Kasumi-1 (cell line): ENCODE measurements around the gene CPT1C.
A peak's percentile ranks its signal among the peaks of the same experiment; 100 is the strongest.

Experiments used
- DNase-seq, 2 experiments: peaks; one replicate each; lab custom pipeline; 2025; lab: John Stamatoyannopoulos, UW

The CPT1C gene

DNA sequence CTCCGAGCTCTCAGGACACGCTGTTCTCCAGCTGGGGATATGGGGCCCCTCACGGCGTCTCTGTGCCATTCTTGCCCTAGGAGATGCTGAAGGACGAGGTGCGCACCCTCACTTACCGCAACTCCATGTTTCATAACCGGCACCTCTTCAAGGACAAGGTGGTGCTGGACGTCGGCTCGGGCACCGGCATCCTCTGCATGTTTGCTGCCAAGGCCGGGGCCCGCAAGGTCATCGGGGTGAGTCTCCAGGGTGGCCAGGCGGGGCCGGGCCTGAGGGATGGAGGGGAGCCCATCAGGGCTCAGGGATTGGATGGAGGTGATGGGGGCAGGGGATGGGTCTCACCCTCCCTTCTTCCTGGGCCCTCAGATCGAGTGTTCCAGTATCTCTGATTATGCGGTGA, 9.1 kb upstream of the CPT1C start:
- no peak for DNase-seq

DNA sequence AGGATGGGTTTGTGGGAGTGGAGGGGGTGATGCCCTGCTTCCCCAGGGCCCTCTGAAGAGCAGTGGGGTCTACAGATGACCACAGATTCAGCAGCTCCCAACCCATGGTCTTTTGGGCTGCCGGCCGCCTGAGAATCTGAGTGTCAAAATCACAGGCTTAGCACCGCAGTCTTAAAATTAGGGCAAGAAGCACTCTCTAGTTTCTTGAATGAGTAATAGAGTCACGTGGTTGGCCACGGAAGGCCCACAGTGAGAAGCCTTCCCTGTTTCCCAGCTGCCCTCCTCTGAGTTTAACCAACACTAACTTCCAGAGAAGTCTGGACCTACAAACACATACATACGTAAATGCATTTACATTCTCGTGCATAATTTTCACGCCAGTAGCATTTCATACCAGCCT, 8.6 kb upstream of the CPT1C start:
- no peak for DNase-seq

DNA sequence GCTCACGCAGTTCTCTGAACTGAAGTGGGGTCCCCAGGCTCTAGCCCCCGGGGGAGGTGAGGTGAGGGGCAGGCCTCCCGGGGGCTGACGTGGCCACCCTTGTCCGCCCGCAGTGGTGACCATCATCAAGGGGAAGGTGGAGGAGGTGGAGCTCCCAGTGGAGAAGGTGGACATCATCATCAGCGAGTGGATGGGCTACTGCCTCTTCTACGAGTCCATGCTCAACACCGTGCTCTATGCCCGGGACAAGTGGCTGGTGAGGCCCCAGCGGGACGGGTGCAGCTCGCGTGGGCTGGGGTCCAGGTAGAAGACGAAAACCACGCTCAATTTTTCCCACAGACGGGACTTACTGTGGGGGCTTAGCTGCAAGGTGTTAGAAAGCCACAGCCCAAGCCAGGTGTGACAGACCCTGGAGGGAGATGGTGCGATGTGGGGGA, 7.1 kb upstream of the CPT1C start:
- DNase-seq = no peak

DNA sequence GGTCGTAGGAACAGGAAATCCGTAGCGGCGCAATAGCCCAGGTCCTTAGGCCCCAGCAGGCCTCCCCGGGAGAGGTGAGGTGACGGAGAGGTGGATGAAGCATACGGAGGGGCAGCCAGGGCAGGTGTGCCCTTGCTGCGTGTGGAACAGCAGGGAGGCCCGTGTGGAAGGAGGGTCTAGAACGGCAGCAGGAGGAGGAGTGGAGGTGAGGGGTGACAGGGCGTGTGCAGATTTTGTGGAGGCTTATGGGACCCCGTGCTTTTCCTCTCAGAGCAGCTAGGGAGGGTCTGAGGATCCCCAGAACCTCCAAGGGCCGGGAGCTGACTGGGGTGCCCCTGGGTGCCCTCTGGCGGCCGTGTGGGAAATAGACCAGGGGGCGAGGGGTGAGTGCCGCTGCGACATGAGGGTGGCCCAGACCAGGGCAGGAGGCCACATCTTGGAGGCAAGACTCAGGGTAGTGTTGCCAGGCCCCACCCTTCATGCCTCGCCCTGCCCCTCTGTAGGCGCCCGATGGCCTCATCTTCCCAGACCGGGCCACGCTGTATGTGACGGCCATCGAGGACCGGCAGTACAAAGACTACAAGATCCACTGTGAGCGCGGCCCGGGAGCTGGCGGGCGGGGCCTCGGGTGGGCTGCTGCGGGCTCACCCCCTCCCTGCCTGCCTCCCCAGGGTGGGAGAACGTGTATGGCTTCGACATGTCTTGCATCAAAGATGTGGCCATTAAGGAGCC, 6.5 kb upstream of the CPT1C start:
- DNase-seq = peak; percentile 33 to 38

DNA sequence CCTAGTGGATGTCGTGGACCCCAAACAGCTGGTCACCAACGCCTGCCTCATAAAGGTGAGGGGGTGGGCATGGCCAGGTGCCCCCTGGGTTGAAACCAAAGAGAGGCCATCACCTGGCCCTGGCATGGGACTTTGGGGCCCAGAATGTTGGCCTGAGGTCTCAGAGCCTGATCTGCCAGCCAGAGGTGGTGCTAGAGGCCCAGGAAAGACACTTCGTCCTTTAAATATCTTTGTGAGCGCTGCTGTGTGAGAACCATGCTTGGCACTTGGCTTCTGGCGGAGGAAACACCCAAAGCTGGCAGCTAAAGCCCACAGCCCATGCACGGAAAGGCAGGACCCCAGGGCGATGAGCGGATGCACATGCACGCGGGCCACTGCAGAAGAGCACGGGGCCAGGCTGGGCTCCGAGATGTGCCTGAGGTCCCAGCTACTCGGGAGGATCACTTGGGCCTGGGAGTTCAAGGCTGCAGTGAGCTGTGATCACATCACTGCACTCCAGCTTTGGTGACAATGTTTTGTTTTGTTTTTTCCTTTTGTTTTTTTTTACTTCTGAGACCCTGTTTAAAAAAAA, 5.8 kb upstream of the CPT1C start:
- DNase-seq = no peak

DNA sequence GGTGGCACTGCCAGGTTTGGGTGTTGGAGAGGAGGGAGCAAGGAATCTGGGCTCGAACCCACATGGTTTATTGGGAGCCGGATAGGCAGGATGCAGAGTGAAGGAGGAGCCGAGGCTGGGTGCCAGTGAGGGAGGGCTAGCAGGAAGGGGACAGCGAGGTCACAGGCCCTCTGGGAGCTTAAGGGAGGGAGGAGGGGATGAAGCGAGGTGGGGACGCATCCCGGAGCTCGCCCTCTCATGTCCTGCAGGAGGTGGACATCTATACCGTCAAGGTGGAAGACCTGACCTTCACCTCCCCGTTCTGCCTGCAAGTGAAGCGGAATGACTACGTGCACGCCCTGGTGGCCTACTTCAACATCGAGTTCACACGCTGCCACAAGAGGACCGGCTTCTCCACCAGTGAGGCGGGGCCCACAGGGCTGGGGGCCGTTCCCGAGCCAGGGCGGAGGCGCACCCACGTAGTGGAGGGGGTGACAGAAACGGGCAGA, 5.0 kb upstream of the CPT1C start:
- DNase-seq = no peak

DNA sequence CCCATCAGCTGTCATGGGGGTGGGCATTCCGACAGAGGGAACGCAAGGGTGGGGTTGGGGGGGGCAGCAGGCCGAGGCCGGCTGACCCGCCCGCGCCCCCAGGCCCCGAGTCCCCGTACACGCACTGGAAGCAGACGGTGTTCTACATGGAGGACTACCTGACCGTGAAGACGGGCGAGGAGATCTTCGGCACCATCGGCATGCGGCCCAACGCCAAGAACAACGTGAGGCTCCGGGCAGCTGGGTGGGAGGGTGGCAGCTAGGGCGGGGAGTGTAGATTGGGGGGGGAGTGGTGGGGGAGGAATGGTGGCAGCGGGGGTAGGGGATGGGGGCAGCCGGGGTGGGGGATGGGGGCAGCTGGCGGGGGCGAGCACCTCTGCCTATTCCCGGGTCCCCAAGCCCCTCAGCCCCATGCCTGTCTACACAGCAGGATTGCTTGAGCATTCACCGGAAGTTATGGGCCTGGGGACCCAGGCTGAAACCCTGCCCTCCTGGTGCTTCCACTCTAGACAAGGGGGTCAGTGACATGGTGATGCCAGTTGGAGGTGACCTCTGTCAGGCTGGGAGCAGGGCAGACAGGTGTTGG, 4.3 kb upstream of the CPT1C start:
- DNase-seq = no peak

DNA sequence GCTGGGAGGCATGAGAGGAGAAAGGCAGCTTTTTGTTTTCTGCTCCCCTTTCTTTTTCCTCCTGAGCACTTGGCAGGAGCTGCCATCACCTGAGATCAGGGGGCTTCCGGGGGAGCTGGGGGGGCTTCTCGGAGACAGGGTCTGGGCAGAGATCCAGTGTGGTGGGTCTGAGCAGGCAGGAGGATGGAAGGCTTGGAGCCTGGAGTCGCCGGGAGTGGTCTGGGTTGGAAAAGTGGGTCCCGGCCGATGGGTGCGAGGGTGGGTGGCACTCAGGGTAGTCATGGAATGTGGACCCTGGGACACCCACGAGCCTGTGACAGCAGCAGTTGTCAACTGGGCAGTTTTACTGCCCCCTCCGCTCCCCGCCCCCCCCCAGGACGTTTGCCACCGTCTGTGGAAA, 3.8 kb upstream of the CPT1C start:
- DNase-seq = no peak

DNA sequence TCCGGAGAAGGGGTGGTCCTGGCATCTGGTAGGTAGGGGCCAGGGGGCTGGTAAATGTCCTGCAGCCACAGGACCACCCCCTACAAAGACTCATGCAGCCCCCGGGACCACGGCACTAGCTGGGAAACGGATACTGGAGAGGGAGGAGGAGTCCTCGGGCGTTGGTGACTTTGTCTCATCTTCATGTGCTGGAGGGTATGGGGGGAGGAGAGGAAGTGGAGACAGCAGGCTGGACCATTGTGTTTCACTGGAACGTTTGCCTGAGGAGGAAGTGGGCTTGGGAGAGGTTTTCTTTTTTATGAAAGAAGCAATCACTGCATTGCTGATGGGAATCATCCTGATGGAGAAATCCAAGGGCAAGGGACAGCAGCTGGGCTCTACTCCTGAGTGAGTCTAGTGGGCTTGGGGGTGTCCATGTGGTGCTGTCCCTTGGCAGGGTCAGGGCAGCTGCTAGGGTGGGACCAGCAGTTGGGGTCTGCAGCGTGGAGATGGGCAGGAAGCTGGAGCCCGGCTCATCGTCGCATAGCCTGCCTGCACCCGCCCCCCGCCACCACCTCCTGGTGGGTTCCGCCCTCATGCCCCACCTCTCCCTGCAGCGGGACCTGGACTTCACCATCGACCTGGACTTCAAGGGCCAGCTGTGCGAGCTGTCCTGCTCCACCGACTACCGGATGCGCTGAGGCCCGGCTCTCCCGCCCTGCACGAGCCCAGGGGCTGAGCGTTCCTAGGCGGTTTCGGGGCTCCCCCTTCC, 3.2 kb upstream of the CPT1C start:
- peak; percentile 42 to 58 for DNase-seq

DNA sequence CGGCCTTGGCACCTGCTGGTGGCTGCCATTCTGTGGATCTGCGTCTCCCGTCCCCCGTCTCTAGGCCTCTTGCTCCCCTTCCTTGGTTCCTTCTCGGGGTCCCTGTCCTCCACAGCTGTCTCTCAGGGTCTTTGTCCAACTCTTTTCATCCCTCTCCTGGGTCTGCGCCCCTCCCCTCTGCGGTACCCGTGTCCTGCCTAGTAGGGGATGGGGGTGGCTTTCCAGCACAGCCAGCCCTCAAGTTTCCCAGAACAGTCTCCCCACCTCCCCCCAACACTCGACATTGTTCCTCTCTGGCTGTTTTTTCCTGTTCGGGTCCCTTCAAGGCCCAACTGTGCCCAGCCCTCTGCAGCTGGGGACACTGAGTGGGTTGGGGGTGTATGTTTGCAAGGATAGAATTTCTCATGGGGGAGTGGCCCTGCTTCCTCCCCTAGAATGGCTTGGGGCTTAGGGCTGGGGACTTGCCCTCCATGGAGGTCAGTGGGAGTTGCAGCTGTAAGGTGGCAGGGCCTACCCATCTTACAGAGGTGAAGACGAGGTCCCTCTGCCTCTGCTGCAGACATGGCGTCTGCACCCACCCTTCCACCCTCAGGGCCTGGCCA, 2.3 kb upstream of the CPT1C start:
- no peak for DNase-seq

DNA sequence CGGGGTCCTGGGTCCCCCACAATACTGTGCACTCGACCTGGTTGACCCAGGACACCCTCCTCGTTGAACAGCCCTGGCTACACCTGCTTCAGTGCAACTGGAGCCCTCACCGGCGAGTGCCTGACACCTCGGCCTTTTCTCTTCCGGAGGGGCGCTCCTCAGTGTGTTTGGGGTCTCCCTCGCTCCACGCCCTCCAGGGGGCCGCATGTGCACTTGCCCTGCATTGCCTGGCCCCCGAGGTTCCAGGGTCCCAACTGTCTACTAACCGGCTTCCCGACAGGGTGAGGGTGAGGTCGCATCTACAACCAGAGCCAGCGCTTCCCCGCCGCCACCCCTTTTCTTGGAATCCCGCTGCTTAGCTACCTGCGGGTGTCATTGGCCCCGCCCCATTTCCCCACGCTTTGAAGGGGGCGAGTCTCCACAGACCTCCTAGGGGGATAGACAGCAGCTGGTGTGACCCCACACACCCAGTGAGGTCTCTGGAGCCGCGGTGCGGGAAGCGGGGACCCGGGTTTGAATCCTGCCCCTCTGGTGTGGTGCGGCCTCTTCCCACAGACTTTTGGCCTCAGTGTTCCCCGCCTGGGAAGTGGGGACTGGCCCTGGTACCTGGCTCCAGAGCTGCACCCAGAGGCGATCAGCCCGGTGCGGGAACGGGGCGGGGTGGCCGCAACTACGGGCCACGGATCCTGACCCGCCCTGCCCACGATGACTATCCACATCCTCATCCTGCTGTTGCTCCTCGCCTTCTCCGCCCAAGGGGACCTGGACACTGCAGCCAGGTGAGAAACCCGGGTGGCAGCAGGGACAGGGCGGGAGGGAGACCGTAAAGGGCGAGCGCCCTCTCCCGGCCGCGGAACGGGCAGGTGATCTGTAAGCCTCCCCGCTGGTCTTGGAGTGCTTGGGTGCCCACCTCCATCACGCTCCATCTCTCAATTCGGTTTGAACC, 1.5 kb upstream of the CPT1C start, which contains the start of gene ADM5:
Gene ADM5 (plus strand): TSS at position 462 of the 946 bp plus-strand sequence. CDS start 244 bp downstream, at position 706.
- DNase-seq = no peak

DNA sequence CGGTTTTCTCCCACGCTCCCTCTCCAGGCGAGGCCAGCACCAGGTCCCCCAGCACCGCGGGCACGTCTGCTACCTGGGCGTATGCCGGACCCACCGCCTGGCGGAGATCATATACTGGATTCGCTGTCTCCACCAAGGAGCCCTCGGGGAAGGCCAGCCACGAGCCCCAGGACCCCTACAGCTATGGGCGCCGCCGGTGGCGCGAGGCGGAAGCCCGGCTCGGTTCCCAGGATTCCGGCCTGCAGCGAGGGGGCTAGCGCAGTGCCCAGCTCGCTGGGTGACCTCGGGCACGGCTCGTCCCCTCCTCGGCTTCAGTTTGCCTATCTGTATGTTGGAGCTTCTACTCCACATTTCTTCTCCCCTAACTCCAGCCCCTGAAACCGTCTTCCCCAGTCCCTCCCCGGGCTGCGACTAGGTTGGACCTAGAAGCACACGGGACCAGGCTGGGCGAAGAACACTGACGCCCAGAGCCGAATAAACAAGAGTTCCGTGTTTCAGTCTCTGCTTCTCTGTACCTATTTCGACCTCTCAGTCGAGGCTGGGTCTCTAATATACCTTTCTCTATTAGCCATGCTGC, 749 bp upstream of the CPT1C start:
- no peak for DNase-seq

DNA sequence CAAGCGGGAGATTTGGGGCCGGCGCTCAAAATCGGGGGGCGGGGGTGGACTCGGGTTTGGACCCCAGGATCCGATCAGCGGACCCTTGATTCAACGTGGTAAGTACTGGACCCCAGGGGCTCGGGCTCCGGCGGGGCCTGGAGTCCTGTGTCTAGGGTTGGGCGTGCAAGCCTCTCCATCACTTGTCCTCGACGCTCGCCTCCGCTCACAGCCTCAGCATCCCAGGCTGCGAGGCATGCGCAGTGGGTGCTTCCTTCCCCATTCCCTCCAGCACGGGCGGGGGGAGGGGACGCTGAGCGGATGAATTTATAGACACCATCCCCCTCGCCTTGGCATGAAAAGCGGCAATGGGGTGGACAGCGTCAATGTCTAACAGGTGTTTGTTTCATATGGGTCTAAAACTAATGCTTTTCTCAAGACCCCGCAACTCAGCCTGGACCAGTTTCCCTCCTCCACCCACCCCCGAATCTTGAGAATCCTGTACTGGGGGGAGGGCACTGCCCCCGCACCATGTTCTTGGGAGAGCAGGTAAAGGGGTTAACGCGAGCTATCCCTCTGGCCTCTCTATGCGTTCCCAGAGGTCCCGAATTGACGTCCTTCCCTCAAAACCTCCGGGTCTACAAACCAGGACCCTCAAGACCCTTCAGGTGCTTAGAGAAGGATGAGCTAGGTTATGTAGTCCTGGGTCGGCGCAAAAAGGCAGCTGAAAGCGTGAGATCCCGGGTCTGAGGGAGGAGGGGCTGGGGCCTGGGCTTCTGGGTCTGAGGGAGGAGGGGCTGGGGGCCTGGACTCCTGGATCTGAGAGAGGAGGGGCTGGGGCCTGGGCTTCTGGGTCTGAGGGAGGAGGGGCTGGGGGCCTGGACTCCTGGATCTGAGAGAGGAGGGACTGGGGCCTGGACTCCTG, 579 bp downstream of the CPT1C start:
- no peak for DNase-seq

DNA sequence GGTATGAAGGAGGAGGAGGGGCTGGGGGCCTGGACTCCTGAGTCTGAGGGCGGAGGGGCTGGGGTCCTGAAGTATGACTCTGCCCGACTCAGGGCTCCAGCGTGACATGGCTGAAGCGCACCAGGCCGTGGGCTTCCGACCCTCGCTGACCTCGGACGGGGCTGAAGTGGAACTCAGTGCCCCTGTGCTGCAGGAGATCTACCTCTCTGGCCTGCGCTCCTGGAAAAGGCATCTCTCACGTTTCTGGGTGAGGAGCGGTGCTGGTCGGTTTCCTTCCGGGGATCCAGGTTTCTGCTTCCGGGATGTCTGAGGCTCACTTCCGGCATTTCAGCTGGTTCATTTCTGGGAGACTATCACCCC, 1.2 kb downstream of the CPT1C start:
- no peak for DNase-seq

DNA sequence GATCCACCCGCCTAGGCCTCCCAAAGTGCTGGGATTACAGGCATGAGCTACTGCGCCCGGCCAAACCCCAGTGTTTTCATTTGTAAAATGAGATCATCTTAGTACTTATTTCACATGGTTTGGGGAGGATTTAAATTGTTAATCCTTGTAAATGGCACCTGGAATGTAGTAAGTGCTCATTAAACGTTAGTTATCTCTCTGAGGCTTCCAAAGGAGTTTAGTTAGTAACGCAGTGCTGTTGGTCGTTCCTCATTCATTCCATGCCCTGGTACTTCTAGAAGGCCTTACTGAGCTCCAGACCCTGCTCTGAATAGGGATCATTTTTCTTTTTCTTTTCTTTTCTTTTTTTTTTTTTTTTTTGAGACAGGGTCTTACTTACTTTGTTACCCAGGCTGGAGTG, 5.2 kb downstream of the CPT1C start:
- DNase-seq = no peak

DNA sequence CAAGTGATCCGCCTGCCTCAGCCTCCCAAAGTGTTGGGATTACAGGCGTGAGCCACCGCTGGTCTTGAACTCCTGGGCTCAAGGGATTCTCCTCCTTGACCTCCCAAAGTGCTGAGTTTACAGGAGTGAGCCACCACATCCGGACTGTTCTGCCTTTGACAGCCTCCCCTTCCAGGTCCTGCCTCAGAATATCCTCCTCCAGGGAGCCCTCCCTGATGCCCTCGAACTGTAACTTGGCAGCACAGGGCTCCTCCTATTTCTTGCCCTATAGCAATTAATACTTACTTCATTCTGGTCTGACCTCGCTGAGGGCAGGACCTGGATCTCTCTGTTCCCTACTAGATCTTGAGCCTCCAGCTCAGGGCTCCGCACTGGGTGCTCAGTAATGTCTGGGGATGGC, 5.9 kb downstream of the CPT1C start:
- DNase-seq = no peak

DNA sequence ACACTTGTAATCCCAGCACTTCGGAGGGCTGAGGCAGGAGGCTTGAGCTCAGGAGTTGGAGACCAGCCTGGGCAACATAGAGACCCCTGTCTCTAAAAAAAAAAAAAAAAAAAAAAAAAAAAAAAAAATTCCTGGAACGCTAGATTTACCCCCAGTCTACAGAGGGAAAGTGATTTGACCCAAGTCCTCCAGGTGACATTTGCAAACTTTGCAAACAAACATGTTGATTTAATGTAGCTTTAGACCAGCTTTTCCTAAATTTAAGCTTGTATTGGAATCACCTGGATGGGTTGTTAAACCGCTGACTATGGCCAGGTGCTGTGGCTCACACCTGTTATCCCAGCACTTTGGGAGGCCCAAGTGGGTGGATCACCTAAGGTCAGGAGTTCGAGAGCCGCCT, 8.4 kb downstream of the CPT1C start:
- DNase-seq = no peak

DNA sequence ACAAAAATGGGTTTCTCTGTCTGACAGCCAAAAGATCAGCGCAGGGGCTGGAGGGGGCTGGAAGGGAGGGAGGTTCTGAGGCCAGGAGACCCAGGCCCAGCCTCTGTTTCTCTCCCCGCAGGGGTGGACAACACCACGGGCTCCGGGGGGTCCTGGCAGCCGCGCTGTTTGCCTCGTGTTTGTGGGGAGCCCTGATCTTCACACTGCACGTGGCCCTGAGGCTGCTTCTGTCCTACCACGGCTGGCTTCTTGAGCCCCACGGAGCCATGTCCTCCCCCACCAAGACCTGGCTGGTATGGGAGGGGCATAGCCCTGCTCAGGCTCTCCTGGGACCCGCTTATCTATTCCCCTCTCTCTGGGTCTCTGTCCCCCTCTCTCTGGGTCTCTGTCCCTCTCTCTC, 9.6 kb downstream of the CPT1C start:
- no peak for DNase-seq

DNA sequence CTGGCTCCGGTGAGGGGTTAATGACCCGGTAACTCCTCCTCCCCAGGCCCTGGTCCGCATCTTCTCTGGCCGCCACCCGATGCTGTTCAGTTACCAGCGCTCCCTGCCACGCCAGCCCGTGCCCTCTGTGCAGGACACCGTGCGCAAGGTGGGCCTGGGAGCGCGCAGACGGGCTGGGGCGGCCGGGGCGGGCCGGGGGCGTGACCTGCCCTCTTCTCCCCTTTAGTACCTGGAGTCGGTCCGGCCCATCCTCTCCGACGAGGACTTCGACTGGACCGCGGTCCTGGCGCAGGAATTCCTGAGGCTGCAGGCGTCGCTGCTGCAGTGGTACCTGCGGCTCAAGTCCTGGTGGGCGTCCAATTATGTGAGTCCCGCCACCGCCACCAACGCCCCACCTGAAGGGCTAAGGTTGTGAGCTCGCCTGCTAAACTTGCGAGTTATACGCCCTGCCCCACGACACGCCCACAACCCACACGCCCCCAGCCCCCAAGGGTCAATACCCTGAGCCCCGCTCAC, 10.4 kb downstream of the CPT1C start:
- DNase-seq = no peak
